HG03095 (cell line): ENCODE data around the gene MRPL3.

Experiments
- ATAC-seq: cut with Tn5 transposase; IDR thresholded peaks from one replicate; pipeline ENCODE4 v1.9.1; 2021; ENCODE audit warnings: moderate library complexity; ENCODE audit not compliant: unreplicated experiment

MRPL3 gene

GRCh38 chr3:131421301-131421700, 81.5 kb downstream of the MRPL3 start:
- ATAC-seq = no peak

- no peak for ATAC-seq
These were observed 85.0 kb downstream of the MRPL3 start for GRCh38 chr3:131417751-131418150.
